ENCODE results near the gene APOA4.

The APOA4 gene

DNA sequence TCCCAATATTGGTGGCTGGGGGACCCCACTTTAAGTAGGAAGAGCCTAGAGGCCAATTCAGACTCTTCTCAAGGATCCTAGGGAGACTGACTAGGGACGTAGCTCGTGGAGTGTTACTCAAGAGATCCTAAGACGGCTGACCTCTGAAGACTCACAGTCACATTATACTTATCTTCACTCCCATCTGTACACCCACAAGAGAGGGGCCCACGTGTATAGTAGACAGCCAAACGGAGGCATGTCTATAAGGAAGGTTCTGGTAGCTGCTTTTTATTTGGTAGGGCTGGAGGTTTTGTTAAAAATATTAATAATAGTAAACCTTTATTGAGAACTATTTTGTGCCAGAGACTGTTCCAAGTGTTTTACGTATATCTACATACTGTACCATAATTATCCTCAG is 37.2 kb upstream of the APOA4 start:
- TF ChIP-seq, protein P1, sequence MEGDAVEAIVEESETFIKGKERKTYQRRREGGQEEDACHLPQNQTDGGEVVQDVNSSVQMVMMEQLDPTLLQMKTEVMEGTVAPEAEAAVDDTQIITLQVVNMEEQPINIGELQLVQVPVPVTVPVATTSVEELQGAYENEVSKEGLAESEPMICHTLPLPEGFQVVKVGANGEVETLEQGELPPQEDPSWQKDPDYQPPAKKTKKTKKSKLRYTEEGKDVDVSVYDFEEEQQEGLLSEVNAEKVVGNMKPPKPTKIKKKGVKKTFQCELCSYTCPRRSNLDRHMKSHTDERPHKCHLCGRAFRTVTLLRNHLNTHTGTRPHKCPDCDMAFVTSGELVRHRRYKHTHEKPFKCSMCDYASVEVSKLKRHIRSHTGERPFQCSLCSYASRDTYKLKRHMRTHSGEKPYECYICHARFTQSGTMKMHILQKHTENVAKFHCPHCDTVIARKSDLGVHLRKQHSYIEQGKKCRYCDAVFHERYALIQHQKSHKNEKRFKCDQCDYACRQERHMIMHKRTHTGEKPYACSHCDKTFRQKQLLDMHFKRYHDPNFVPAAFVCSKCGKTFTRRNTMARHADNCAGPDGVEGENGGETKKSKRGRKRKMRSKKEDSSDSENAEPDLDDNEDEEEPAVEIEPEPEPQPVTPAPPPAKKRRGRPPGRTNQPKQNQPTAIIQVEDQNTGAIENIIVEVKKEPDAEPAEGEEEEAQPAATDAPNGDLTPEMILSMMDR (IDR thresholded peaks at IDR 0.05; ENCODE audit: low read depth, low read length) = no peak

GRCh38 chr11:116859175-116859574 is 36.1 kb upstream of the APOA4 start:
- H3K4me3 ChIP-seq (ENCODE audit: low read depth, low read length) = no peak overlapping the region
- TF ChIP-seq, protein P1 (IDR thresholded peaks at IDR 0.05; ENCODE audit: low read depth, low read length) = no peak
- in situ Hi-C loops (cut with HindIII; ENCODE audit: low sequenced_read_pairs) = no loop called here
- no peak for DNase-seq (ENCODE audit: low read depth, low spot score)

More for the DNA sequence above, 37.2 kb upstream of the APOA4 start:
- in situ Hi-C loops (cut with HindIII; ENCODE audit: low sequenced_read_pairs) = no loop called here
- H3K4me3 ChIP-seq (ENCODE audit: low read depth, low read length) = no peak overlapping the region
- no peak for DNase-seq (ENCODE audit: low read depth, low spot score)

GRCh38 chr11:116857936-116858335 is 34.8 kb upstream of the APOA4 start:
- TF ChIP-seq, protein P1 (IDR thresholded peaks at IDR 0.05; ENCODE audit: low read depth, low read length) = no peak
- in situ Hi-C loops (cut with HindIII; ENCODE audit: low sequenced_read_pairs) = no loop called here
- H3K4me3 ChIP-seq (ENCODE audit: low read depth, low read length) = no peak overlapping the region
- DNase-seq (ENCODE audit: low read depth, low spot score) = no peak

- DNase-seq (ENCODE audit: low read depth, low spot score) = no peak
- TF ChIP-seq, protein P1 (IDR thresholded peaks at IDR 0.05; ENCODE audit: low read depth, low read length) = no peak
- H3K4me3 ChIP-seq (ENCODE audit: low read depth, low read length) = no peak overlapping the region
- in situ Hi-C loops (cut with HindIII; ENCODE audit: low sequenced_read_pairs) = no loop called here
These were observed 34.2 kb upstream of the APOA4 start for GRCh38 chr11:116857316-116857715.

DNA sequence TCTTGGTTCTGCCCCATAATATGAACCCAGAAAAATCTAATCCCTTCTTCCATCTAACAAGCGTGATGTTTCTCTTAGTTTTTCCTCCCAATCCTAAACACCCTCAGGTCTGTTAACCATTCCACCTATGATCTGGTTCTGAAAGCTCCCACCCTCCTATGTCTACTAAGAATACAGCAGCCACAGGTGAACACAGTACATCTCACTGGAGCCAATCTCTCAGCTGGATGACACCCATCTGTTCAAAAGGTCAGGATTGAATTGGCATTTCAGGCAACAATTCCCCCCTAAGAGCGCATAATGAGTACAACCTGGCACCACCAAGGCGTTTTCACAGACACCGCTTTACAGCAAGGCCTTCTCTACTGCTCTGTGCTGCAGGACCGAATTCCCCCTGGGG is 33.3 kb upstream of the APOA4 start:
- no peak for DNase-seq (ENCODE audit: low read depth, low spot score)
- in situ Hi-C loops (cut with HindIII; ENCODE audit: low sequenced_read_pairs) = no loop called here
- no peak overlapping the region for H3K4me3 ChIP-seq (ENCODE audit: low read depth, low read length)
- TF ChIP-seq, protein P1 (IDR thresholded peaks at IDR 0.05; ENCODE audit: low read depth, low read length) = no peak

GRCh38 chr11:116855413-116855812 is 32.3 kb upstream of the APOA4 start:
- in situ Hi-C loops (cut with HindIII; ENCODE audit: low sequenced_read_pairs) = no loop called here
- TF ChIP-seq, protein P1 (IDR thresholded peaks at IDR 0.05; ENCODE audit: low read depth, low read length) = no peak

More at GRCh38 chr11:116855413-116855812, 32.3 kb upstream of the APOA4 start:
- DNase-seq (ENCODE audit: low read depth, low spot score) = no peak
- H3K4me3 ChIP-seq (ENCODE audit: low read depth, low read length) = no peak overlapping the region

Measured in astrocyte of the spinal cord (primary cell).